MM.1S (cell line): Measurements from ENCODE around the gene PLXNA4.

Source experiments
- DNase-seq: peaks from one replicate; pipeline ENCODE4 v3.0.0-alpha.2; 2015
- H2AFZ ChIP-seq: fragments of 300-600 bp; sonication (generic); 2 replicates; pipeline ENCODE4 v1.6.0; 2016; ENCODE audit warnings: antibody characterized with exemption, low read length
- H3F3A ChIP-seq: fragments of 300-600 bp; sonication (generic); 2 replicates; pipeline ENCODE4 v1.6.1; 2016; ENCODE audit warnings: mild to moderate bottlenecking, antibody characterized with exemption, low read length, moderate library complexity, mixed read lengths; ENCODE audit not compliant: insufficient read depth
- H3K27ac ChIP-seq: fragments of 300-600 bp; sonication (generic); 2 replicates; pipeline ENCODE4 v1.5.1; 2016; ENCODE audit warnings: mild to moderate bottlenecking, low read length
- H3K27me3 ChIP-seq: fragments of 300-600 bp; sonication (generic); replicated peaks from 2 replicates; pipeline ENCODE4 v1.6.0; 2016; ENCODE audit warnings: low read length; ENCODE audit not compliant: insufficient read depth
- H3K36me3 ChIP-seq: fragments of 300-600 bp; sonication (generic); replicated peaks from 2 replicates; pipeline ENCODE4 v1.6.1; 2016; ENCODE audit warnings: mild to moderate bottlenecking, low read length, mixed read lengths; ENCODE audit not compliant: insufficient read depth
- H3K4me1 ChIP-seq: fragments of 300-600 bp; sonication (generic); 2 replicates; pipeline ENCODE4 v1.6.1; 2016; ENCODE audit warnings: low read length, mixed read lengths
- H3K4me2 ChIP-seq: fragments of 300-600 bp; sonication (generic); 2 replicates; pipeline ENCODE4 v1.6.0; 2016; ENCODE audit warnings: low read depth, low read length
- H3K4me3 ChIP-seq: fragments of 300-600 bp; sonication (generic); 2 replicates; pipeline ENCODE4 v1.5.1; 2016; ENCODE audit warnings: low read length, mixed read lengths
- H3K79me2 ChIP-seq: fragments of 300-600 bp; sonication (generic); 2 replicates; pipeline ENCODE4 v1.6.1; 2016; ENCODE audit warnings: mixed run types, low read length, mixed read lengths
- H3K9ac ChIP-seq: fragments of 300-600 bp; sonication (generic); 2 replicates; pipeline ENCODE4 v1.6.1; 2016; ENCODE audit warnings: low read length, mixed read lengths
- H3K9me2 ChIP-seq: fragments of 300-600 bp; sonication (generic); replicated peaks from 2 replicates; pipeline ENCODE4 v1.6.1; 2016; ENCODE audit warnings: mild to moderate bottlenecking, low read length, mixed read lengths; ENCODE audit not compliant: insufficient read depth
- H3K9me3 ChIP-seq: fragments of 300-600 bp; sonication (generic); replicated peaks from 2 replicates; pipeline ENCODE4 v1.6.1; 2016; ENCODE audit warnings: mild to moderate bottlenecking, low read length, mixed read lengths; ENCODE audit not compliant: insufficient read depth
- H4K20me1 ChIP-seq: fragments of 300-600 bp; sonication (generic); 2 replicates; pipeline ENCODE4 v1.6.1; 2016; ENCODE audit warnings: mild to moderate bottlenecking, low read length, moderate library complexity, mixed read lengths; ENCODE audit not compliant: insufficient read depth
- CTCF ChIP-seq: fragments of 300-600 bp; sonication (generic); IDR thresholded peaks from 2 replicates; pipeline ENCODE4 v1.5.1; 2016; ENCODE audit warnings: antibody characterized with exemption, low read length, mixed read lengths
- EZH2 ChIP-seq: fragments of 300-600 bp; sonication (generic); optimal IDR thresholded peaks from 2 replicates; pipeline ENCODE3; 2017; ENCODE audit warnings: low read depth, mild to moderate bottlenecking, antibody characterized with exemption, low read length, mixed read lengths
- EZH2phosphoT487 ChIP-seq: fragments of 300-600 bp; sonication (generic); IDR thresholded peaks from 2 replicates; pipeline ENCODE4 v1.6.1; 2018; ENCODE audit warnings: antibody characterized with exemption, low read length

PLXNA4 gene

GRCh38 chr7:132345543-132346129, 230.6 kb downstream of the PLXNA4 start:
- Histone ChIP-seq H3F3A (no peaks in the 10 kb centered on the region), H3K4me2 (no peak overlapping the region), H3K4me1 (no peaks in the 10 kb centered on the region), H2AFZ (no peak overlapping the region), H3K27me3 (no peaks in the 10 kb centered on the region), H4K20me1 (no peaks in the 10 kb centered on the region), H3K36me3 (no peaks in the 10 kb centered on the region), H3K9ac (no peak overlapping the region), H3K9me3 (no peaks in the 10 kb centered on the region), H3K79me2 (no peaks in the 10 kb centered on the region), H3K4me3 (no peak overlapping the region), H3K9me2 (no peaks in the 10 kb centered on the region), H3K27ac (no peak overlapping the region)
- no peak for TF ChIP-seq EZH2phosphoT487
- TF ChIP-seq EZH2: no peak
- no peak for TF ChIP-seq CTCF
- no peak for DNase-seq

- Histone ChIP-seq H3K27ac (no peak overlapping the region), H3K4me3 (no peak overlapping the region), H3K27me3 (no peaks in the 10 kb centered on the region), H3K4me2 (no peak overlapping the region), H3K79me2 (no peaks in the 10 kb centered on the region), H4K20me1 (no peaks in the 10 kb centered on the region), H2AFZ (no peak overlapping the region), H3K4me1 (no peaks in the 10 kb centered on the region), H3K9me3 (no peaks in the 10 kb centered on the region), H3K9ac (no peak overlapping the region), H3K36me3 (no peaks in the 10 kb centered on the region), H3K9me2 (no peaks in the 10 kb centered on the region), H3F3A (no peaks in the 10 kb centered on the region)
- no peak for TF ChIP-seq EZH2phosphoT487
- no peak for TF ChIP-seq EZH2
- TF ChIP-seq CTCF: no peak
- no peak for DNase-seq
These were observed 231.2 kb downstream of the PLXNA4 start for GRCh38 chr7:132345030-132345429.

DNA sequence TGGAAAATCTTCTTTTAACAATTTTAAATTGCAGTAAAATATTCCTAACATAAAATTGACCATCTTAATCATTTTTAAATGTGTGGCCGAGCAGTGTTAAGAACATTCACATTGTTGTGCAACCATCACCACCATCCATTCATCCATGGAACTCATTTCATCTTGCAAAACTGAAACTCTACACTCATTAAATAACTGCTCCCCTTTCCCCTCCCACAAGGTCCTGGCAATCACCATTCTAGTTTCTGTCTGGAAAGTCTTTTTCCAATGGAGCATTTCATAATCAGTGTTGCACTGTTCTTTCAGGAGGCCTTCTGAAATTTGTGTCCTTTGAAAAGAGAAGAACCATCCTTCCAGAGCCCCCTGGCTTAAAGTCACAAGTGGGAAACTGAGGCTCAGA, 233.1 kb downstream of the PLXNA4 start:
- Histone ChIP-seq H3K27ac (no peak overlapping the region), H2AFZ (no peak overlapping the region), H3K9me3 (no peaks in the 10 kb centered on the region), H3K36me3 (no peaks in the 10 kb centered on the region), H3K9ac (no peak overlapping the region), H3K27me3 (no peaks in the 10 kb centered on the region), H3K79me2 (no peaks in the 10 kb centered on the region), H3K4me1 (no peaks in the 10 kb centered on the region), H3F3A (no peaks in the 10 kb centered on the region), H3K9me2 (no peaks in the 10 kb centered on the region), H3K4me3 (no peak overlapping the region), H4K20me1 (no peaks in the 10 kb centered on the region), H3K4me2 (no peak overlapping the region)
- no peak for DNase-seq
- TF ChIP-seq EZH2phosphoT487: no peak
- no peak for TF ChIP-seq EZH2
- no peak for TF ChIP-seq CTCF
